Endothelial cell of umbilical vein (primary cell): ENCODE data around the gene GPR34.
"Not testable (repeated sequence)": the region's sequence is repeated elsewhere in the genome, so short reads cannot be mapped to it uniquely, and the experiment has no call there.

Source experiments
- CTCF ChIP-seq, 2 donors: IDR thresholded peaks; 1 replicate in 1 of 2; 2 replicates in 1 of 2; pipeline ENCODE4 v1.5.1; 2011; ENCODE audit warnings: low read length in 2 of 2, mild to moderate bottlenecking in 2 of 2, moderate library complexity in 2 of 2, control low read depth in 1 of 2, inconsistent platforms in 1 of 2, low read depth in 1 of 2; ENCODE audit not compliant: insufficient read depth in 1 of 2; ENCODE audit errors: extremely low read depth in 1 of 2
- MAX ChIP-seq: IDR thresholded peaks from 2 replicates; pipeline ENCODE4 v1.6.1; 2011; ENCODE audit not compliant: insufficient read depth, insufficient read length

GRCh38 chrX:41676361-41676760 lies 12.4 kb upstream of the GPR34 start:
- TF ChIP-seq CTCF (IDR thresholded peaks at IDR 0.05; ENCODE audit: extremely low read depth in 1 of 2, insufficient read depth in 1 of 2, low read depth in 1 of 2, low read length in 2 of 2); MAX: not testable (repeated sequence)
